A549 (cell line): Measurements from ENCODE around the gene PRC1. TPM values are rescaled to one million over a fixed set of nuclear protein-coding genes. Genes with fewer than 3 reads are reported as not detected.
A peak's percentile ranks its signal among the peaks of the same experiment; 100 is the strongest.

Experiments used
- ATAC-seq, 2 experiments: fragments of 200-7000 bp in 1 of 2; fragments of >200 bp in 1 of 2; cut with Nextera tagmentation in 1 of 2; cut with Tn5 transposase in 1 of 2; 3 replicates each; pipeline versions ENCODE4 v1.8.0 to v1.9.1; 2018 to 2020; ENCODE audit warnings: mild to moderate bottlenecking in 1 of 2, moderate library complexity in 1 of 2
- CTCF ChIA-PET: fragments of 300-600 bp; sonication (Branson Sonifier 250); formaldehyde crosslinking; extraction: SDS; loops from one replicate; lab custom pipeline; 2021; ENCODE audit warnings: antibody characterized with exemption, inconsistent platforms; lab: Yijun Ruan, JAX
- POLR2A ChIA-PET: fragments of 350-600 bp; formaldehyde crosslinking; extraction: SDS; loops from one replicate; lab custom pipeline; 2021; ENCODE audit warnings: antibody characterized with exemption, inconsistent platforms; lab: Yijun Ruan, JAX
- DNase-seq, 2 experiments: peaks; one replicate each; pipeline versions ENCODE4 v3.0.0 to v3.0.0-alpha.2; 2011 to 2016; ENCODE audit warnings: low read depth in 1 of 2, low spot score in 1 of 2
- FAIRE-seq: peaks from 2 replicates; lab custom pipeline; 2011; peaks lifted over from hg19 to GRCh38; lab: Jason Lieb, UNC
- H3K27ac ChIP-seq, 2 experiments: fragments of >200 bp; sonication (Bioruptor Twin); formaldehyde crosslinking; 3 replicates each; pipeline ENCODE4 v1.5.1; 2016 to 2017
- H3K4me1 ChIP-seq: fragments of >200 bp; sonication (Bioruptor Twin); formaldehyde crosslinking; 3 replicates; pipeline ENCODE4 v1.6.1; 2016
- H3K4me2 ChIP-seq: fragments of >200 bp; sonication (Bioruptor Twin); formaldehyde crosslinking; 3 replicates; pipeline ENCODE4 v1.6.1; 2016
- H3K4me3 ChIP-seq: fragments of >200 bp; sonication (Bioruptor Twin); formaldehyde crosslinking; 3 replicates; pipeline ENCODE4 v1.5.1; 2016
- H3K9me3 ChIP-seq: fragments of >200 bp; sonication (Bioruptor Twin); formaldehyde crosslinking; 3 replicates; pipeline ENCODE4 v1.6.1; 2016
- CEBPB ChIP-seq, 2 experiments: fragments of >200 bp in 1 of 2; sonication (Bioruptor Twin) in 1 of 2; formaldehyde crosslinking in 1 of 2; IDR thresholded peaks; 2 replicates each; pipeline ENCODE4 v1.6.1; 2012 to 2016
- CHD2 ChIP-seq: fragments of 150-350 bp; IDR thresholded peaks from 2 replicates; pipeline ENCODE4 v1.6.1; 2014; ENCODE audit warnings: low read length; ENCODE audit not compliant: partially characterized antibody
- CHD4 ChIP-seq: fragments of 200-600 bp; sonication (generic); IDR thresholded peaks from 2 replicates; pipeline ENCODE4 v1.6.1; 2016; ENCODE audit warnings: antibody characterized with exemption, mild to moderate bottlenecking, borderline replicate concordance
- EHF ChIP-seq: fragments of 250-450 bp; sonication (Bioruptor Pico); IDR thresholded peaks from 2 replicates; pipeline ENCODE4 v1.5.0; 2020; ENCODE audit warnings: mild to moderate bottlenecking
- ELK1 ChIP-seq: fragments of 150-350 bp; IDR thresholded peaks from 2 replicates; pipeline ENCODE4 v1.6.1; 2014; ENCODE audit warnings: low read depth, mild to moderate bottlenecking, low read length
- EP300 ChIP-seq, 2 experiments: fragments of >200 bp; sonication (Bioruptor Twin); formaldehyde crosslinking; IDR thresholded peaks; 2 replicates in 1 of 2; 3 replicates in 1 of 2; pipeline ENCODE4 v1.6.1; 2016 to 2017
- ESRRA ChIP-seq: fragments of 150-350 bp; IDR thresholded peaks from 2 replicates; pipeline ENCODE4 v1.6.1; 2014; ENCODE audit warnings: mild to moderate bottlenecking, low read length, borderline replicate concordance
- HOXA7 ChIP-seq: fragments of 250-450 bp; sonication (Bioruptor Pico); IDR thresholded peaks from 2 replicates; pipeline ENCODE4 v1.5.0; 2020; ENCODE audit warnings: mild to moderate bottlenecking, moderate library complexity
- HOXB5 ChIP-seq: fragments of 250-450 bp; sonication (Bioruptor Pico); IDR thresholded peaks from 2 replicates; pipeline ENCODE4 v1.5.0; 2020; ENCODE audit warnings: mild to moderate bottlenecking, moderate library complexity
- KDM5A ChIP-seq: fragments of 200-600 bp; sonication (generic); IDR thresholded peaks from 2 replicates; pipeline ENCODE4 v1.6.1; 2016; ENCODE audit warnings: antibody characterized with exemption, mild to moderate bottlenecking
- NFE2L2 ChIP-seq: fragments of 150-350 bp; conservative IDR thresholded peaks from 2 replicates; pipeline ENCODE4 v1.6.1; 2014; ENCODE audit warnings: low read length
- NPAS2 ChIP-seq: fragments of 250-450 bp; sonication (Bioruptor Pico); IDR thresholded peaks from 2 replicates; pipeline ENCODE4 v1.8.0; 2022; ENCODE audit warnings: mild to moderate bottlenecking, moderate library complexity, borderline replicate concordance
- NR3C1 ChIP-seq: fragments of >200 bp; sonication (Bioruptor Twin); formaldehyde crosslinking; IDR thresholded peaks from 3 replicates; pipeline ENCODE4 v1.6.1; 2017
- RAD21 ChIP-seq, 2 experiments: fragments of >200 bp in 1 of 2; sonication (Bioruptor Twin) in 1 of 2; formaldehyde crosslinking in 1 of 2; IDR thresholded peaks in 1 of 2; conservative IDR thresholded peaks in 1 of 2; 2 replicates in 1 of 2; 3 replicates in 1 of 2; pipeline ENCODE4 v1.6.1; 2012 to 2018; ENCODE audit warnings: inconsistent platforms in 1 of 2
- REST ChIP-seq: fragments of 200-600 bp; sonication (generic); IDR thresholded peaks from 2 replicates; pipeline ENCODE4 v1.6.1; 2016; ENCODE audit warnings: antibody characterized with exemption, mild to moderate bottlenecking, moderate library complexity
- SMC3 ChIP-seq: fragments of >200 bp; sonication (Bioruptor Twin); formaldehyde crosslinking; IDR thresholded peaks from 3 replicates; pipeline ENCODE4 v1.6.1; 2018; ENCODE audit warnings: inconsistent platforms
- TP53 ChIP-seq: fragments of 250-450 bp; sonication (Bioruptor Pico); IDR thresholded peaks from 2 replicates; pipeline ENCODE4 v1.5.0; 2021; ENCODE audit warnings: mild to moderate bottlenecking, moderate library complexity
- USF2 ChIP-seq: fragments of 450-650 bp; IDR thresholded peaks from 2 replicates; pipeline ENCODE4 v1.6.1; 2014; ENCODE audit warnings: antibody characterized with exemption
- WGBS: methylation state at CpG from one replicate; pipeline ENCODE4 v1.1.6; 2017; ENCODE audit errors: missing lambda C conversion rate; 5-methylcytosine and 5-hydroxymethylcytosine counted together
- polyA plus RNA-seq, 4 experiments: library from polyadenylated mRNA; depleted of rRNA in 3 of 4; stranded (reverse); fragments of >200 nt; fragmentation: RNase III in 1 of 4; extraction: RNeasy Plus Mini Kit Qiagen cat#74134 plus additional on column Dnase treatment in 1 of 4; gene quantifications; 2 replicates in 3 of 4; 3 replicates in 1 of 4; pipeline ENCODE4 v1.2.3, GENCODE V29; 2011 to 2017
- TF ChIP-seq, protein P1 (sequence below): fragments of 250-450 bp; sonication (Bioruptor Pico); IDR thresholded peaks from 2 replicates; pipeline ENCODE4 v1.5.0; 2021; ENCODE audit warnings: mild to moderate bottlenecking, moderate library complexity, borderline replicate concordance

The PRC1 gene
- polyA plus RNA-seq, 2 of the 4 experiments (the other 2 are of a cell fraction), result 303 to 426 TPM

DNA sequence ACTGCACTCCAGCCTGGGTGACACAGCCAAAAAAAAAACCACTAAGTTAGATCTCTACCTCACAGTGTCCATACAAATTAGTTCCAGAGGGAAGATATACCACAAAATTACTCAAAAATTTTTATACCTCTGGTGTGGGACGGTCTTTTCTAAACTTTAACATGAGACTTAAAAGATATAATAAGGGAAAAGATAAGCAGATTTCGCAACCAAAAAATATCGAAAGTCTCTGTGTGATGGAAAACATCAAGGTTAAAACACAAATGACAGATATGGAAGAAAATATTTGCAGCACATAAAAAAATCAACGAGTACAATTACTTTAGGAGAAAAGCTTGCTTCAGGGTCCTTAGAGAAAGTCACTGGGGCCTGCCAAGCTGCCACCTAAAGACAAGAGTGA, 72.4 kb downstream of the PRC1 start:
- ChIA-PET CTCF (interaction anchor here (0.8 to 6.5 kb wide), 6 partner anchors 11 to 440 kb away, joined by 3 to 97 read pairs (median 7); partner anchors contain the start of genes HDDC3, MAN2A2 and UNC45A), POLR2A (no interaction called here)
- WGBS, result 90% methylated on average over 4 of the region's 4 CpGs
- Histone ChIP-seq H3K4me2 (no peak overlapping the region), H3K4me3 (no peak overlapping the region), H3K27ac (no peak overlapping the region), H3K9me3 (no peaks in the 10 kb centered on the region), H3K4me1 (no peaks in the 10 kb centered on the region)
- no peak for FAIRE-seq
- no peak for ATAC-seq
- TF ChIP-seq USF2, result no peak
- peak in 1 of 2 experiments; percentile 21; a peak in 1 of 4 replicates for TF ChIP-seq CEBPB (IDR thresholded peaks at IDR 0.05)
- no peak for DNase-seq

GRCh38 chr15:90918835-90919234, 75.5 kb downstream of the PRC1 start:
- H3K4me1 ChIP-seq, result no peaks in the 10 kb centered on the region
- WGBS, result 90% methylated on average over 6 of the region's 6 CpGs
- no peaks in the 10 kb centered on the region for H3K9me3 ChIP-seq
- H3K4me3 ChIP-seq, result no peak overlapping the region
- TF ChIP-seq CHD2 (no peak), REST (no peak), EHF (CRISPR knock-in tag) (no peak), KDM5A (no peak), CHD4 (no peak), RAD21 (conservative IDR thresholded peaks at IDR 0.05 in 1 of 2, IDR thresholded peaks at IDR 0.05 in 1 of 2) (no peak), HOXB5 (no peak), NFE2L2 (no peak), NPAS2 (CRISPR knock-in tag) (no peak), SMC3 (no peak), TP53 (CRISPR knock-in tag) (no peak), ELK1 (no peak), NR3C1 (no peak), HOXA7 (CRISPR knock-in tag) (no peak), EP300 (IDR thresholded peaks at IDR 0.05) (no peak), ESRRA (no peak)
- TF ChIP-seq, protein P1, sequence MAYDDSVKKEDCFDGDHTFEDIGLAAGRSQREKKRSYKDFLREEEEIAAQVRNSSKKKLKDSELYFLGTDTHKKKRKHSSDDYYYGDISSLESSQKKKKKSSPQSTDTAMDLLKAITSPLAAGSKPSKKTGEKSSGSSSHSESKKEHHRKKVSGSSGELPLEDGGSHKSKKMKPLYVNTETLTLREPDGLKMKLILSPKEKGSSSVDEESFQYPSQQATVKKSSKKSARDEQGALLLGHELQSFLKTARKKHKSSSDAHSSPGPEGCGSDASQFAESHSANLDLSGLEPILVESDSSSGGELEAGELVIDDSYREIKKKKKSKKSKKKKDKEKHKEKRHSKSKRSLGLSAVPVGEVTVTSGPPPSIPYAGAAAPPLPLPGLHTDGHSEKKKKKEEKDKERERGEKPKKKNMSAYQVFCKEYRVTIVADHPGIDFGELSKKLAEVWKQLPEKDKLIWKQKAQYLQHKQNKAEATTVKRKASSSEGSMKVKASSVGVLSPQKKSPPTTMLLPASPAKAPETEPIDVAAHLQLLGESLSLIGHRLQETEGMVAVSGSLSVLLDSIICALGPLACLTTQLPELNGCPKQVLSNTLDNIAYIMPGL (CRISPR knock-in tag), result no peak
- no peak overlapping the region for H3K27ac ChIP-seq
- ChIA-PET CTCF (interaction anchor here (0.6 to 9.2 kb wide), 5 partner anchors 13 to 267 kb away, joined by 3 to 83 read pairs (median 7); partner anchors contain the start of genes HDDC3, MAN2A2 and UNC45A), POLR2A (no interaction called here)
- no peak overlapping the region for H3K4me2 ChIP-seq
- FAIRE-seq (no peak), DNase-seq (no peak), ATAC-seq (no peak)
